ENCODE results near the gene ZNF500.

The ZNF500 gene

GRCh38 chr16:4766875-4767628 lies at the start of gene ZNF500:
TSS of gene ZNF500 (minus strand) at chr16:4767162. CDS start at chr16:4765978, 1,184 bp downstream.
- DNase-seq: peak; percentile 65

GRCh38 chr16:4814542-4815173 lies 47.7 kb upstream of the ZNF500 start:
- DNase-seq: no peak

DNA sequence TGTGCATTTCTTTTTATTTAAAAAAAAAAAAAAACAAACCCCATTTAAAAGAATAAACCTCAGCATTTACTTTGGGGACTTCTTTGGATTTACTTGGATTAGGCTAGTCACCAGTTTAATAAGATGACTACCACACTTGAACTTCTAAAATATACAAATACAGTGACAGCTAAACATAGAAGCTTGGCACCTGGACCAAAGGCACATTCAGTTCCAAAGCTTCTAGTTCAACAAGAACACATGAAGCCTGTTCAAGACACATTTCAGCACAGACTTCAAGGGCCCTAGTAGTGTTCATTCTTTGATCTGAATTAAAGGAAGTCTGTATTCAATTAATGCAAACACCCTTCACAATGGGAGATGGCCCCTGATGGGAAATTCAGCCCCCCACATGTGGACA lies 47.1 kb upstream of the ZNF500 start:
- no peak for DNase-seq

- DNase-seq: no peak
Observed at GRCh38 chr16:4813251-4814003, 46.5 kb upstream of the ZNF500 start.

DNA sequence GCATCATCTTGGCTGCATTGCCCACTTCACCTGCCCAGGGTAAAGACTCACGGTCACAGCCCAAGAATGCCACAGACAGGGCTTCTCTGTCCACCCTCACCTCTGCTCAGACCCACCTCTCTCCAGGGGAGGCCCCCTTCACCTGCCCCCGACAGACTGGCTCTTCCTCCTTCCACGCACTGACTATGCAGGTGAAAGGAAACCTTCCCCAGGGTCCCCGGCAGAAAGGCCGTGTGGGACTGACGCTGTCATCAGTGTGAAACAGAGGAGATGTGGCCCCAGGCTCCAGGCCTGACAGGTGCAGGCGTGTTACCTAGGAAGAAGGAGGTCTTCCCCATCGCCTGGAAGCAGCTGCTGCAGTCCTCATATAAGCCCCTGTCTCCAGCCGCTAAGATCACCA lies 44.8 kb upstream of the ZNF500 start:
- DNase-seq: no peak

GRCh38 chr16:4811242-4811641 lies 44.3 kb upstream of the ZNF500 start:
- DNase-seq: no peak

GRCh38 chr16:4806280-4806679 lies 39.3 kb upstream of the ZNF500 start:
- no peak for DNase-seq

- DNase-seq: no peak
Observed at GRCh38 chr16:4805231-4805630, 38.3 kb upstream of the ZNF500 start.

DNA sequence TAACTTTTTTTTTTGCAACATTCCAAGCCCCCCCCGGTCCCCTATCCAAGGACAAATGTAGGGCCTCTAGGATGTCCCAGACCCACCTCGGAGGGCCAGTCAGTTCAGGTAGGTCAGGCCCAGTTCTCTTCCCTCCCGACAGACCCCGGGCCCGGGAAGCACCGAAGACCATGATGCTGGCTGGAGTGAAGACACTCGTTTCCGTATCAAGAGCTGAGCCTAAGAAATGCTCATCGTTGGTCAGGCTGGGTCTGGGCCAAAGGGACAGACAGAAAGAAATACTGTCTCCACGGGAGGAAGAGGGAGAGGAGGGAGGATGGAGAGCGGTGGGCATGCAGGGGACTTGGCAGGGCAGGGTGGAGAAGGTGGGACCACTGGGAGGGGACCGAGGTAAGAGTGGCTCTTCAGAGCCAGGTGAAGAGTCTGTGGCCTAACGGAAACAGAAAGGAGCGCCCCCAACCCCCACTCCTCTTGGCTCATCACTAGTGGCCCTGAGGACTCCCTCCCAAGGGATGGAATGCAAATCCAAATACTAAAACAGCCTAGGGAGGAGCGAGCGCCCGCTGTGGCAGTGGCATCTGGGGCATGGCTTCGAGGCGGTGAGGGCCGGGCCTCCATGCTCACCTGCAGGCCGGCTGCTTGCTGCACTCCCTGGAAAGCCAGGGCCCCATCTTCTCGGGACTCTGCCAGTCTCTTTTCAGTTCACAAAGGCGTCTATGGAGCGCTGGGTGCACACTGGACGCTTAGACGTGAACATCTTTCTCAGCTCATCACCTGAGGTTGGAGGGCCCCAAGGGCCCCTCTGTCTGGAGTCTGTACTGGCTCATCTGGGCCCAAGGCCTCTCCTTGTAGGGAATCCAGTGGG lies 37.2 kb upstream of the ZNF500 start:
- no peak for DNase-seq

- no peak for DNase-seq
Observed at GRCh38 chr16:4803401-4803844, 36.5 kb upstream of the ZNF500 start.

GRCh38 chr16:4802659-4803287 lies 35.8 kb upstream of the ZNF500 start:
- DNase-seq: peak; percentile 46

- peak; percentile 36 for DNase-seq
Observed at GRCh38 chr16:4801962-4802658, 35.1 kb upstream of the ZNF500 start, which contains the start of gene ROGDI. TSS of gene ROGDI (minus strand) at chr16:4802633. CDS start at chr16:4802571, 62 bp downstream.

- no peak for DNase-seq
Observed at GRCh38 chr16:4801051-4801961, 34.3 kb upstream of the ZNF500 start.

GRCh38 chr16:4800290-4801041 lies 33.5 kb upstream of the ZNF500 start:
- DNase-seq: no peak

DNA sequence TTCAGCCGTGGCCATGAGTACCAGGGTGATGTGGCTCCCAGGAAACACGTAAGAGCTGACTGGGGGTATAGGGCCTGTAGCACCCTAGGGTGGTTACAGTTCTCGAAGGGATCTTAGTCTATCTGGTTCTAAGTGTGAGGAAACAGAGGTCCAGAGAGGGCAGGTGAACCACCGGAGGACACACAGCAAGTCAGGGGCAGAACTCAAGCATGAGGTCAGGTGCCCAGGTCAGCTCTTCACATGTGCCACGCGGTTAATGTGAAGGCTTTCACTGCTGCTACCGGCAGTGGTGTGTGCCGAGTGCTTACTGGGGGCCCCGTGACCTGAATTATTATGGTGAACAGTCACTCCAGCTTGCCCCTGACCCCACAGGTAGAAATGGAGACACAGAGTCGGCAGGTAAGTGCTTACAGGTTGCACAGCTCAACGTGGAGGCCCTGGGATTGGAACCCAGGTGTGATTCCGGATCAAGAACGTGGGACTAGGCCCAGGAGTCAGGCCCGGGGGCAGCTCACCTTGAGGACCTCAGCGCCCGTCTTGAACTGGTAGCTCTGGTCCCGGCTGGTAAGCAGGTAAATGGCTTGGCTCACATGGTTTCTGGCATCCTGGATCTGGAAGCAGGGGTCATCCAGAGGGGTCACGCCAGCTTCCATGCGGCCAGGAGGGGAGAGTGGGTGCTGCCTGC lies 32.4 kb upstream of the ZNF500 start:
- no peak for DNase-seq

DNA sequence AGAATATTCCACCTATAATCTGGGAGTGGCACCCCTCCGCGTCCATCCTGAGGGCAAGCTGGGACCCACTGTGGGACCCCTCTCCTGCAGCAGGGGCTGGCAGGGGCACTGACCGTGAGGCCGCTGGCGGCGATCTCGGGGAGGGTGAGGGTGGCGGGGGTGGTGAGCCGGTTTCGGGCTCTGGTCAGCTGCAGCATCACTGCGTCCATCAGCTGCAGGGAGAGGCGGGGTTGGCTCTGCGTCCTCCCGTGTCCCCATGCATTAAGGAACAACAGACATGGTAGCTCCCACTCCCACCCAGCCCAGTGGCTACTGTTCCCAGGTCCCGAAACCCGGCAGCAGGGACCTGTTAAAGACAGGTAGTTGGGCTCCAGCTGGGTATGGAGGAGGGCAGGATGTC lies 31.5 kb upstream of the ZNF500 start:
- no peak for DNase-seq

- DNase-seq: no peak
Observed at GRCh38 chr16:4797805-4798252, 30.9 kb upstream of the ZNF500 start.

GRCh38 chr16:4796982-4797804 lies 30.2 kb upstream of the ZNF500 start:
- DNase-seq: no peak
